GM18519 (cell line): ENCODE results near the gene NOL9.

Source experiments
- ATAC-seq: cut with Tn5 transposase; IDR thresholded peaks from one replicate; pipeline ENCODE4 v1.9.1; 2021; ENCODE audit warnings: mild to moderate bottlenecking, moderate library complexity; ENCODE audit not compliant: unreplicated experiment, low FRiP score

NOL9 gene

GRCh38 chr1:6491966-6492365, 62.3 kb downstream of the NOL9 start:
- ATAC-seq, result no peak

- no peak for ATAC-seq
Measured at GRCh38 chr1:6491480-6491962, 62.8 kb downstream of the NOL9 start, which contains the start of gene PLEKHG5. Gene PLEKHG5, minus strand, starts transcription at chr1:6491667. Its CDS starts 14,096 bp downstream, at chr1:6477571.

- ATAC-seq, result no peak
Measured at GRCh38 chr1:6491081-6491449, 63.2 kb downstream of the NOL9 start.

GRCh38 chr1:6490181-6491080, 63.9 kb downstream of the NOL9 start:
- ATAC-seq, result no peak

GRCh38 chr1:6489799-6490180, 64.5 kb downstream of the NOL9 start:
- ATAC-seq, result no peak

- ATAC-seq, result no peak
Measured at GRCh38 chr1:6489383-6489765, 64.9 kb downstream of the NOL9 start.

- ATAC-seq, result no peak
Measured at GRCh38 chr1:6488602-6489382, 65.5 kb downstream of the NOL9 start.

GRCh38 chr1:6487804-6488484, 66.4 kb downstream of the NOL9 start:
- ATAC-seq, result no peak

GRCh38 chr1:6486433-6487011, 67.8 kb downstream of the NOL9 start:
- ATAC-seq, result no peak

GRCh38 chr1:6485168-6486101, 68.9 kb downstream of the NOL9 start:
- no peak for ATAC-seq

GRCh38 chr1:6484826-6485167, 69.5 kb downstream of the NOL9 start:
- no peak for ATAC-seq

- ATAC-seq, result no peak
Measured at GRCh38 chr1:6483761-6484117, 70.6 kb downstream of the NOL9 start.

GRCh38 chr1:6483017-6483760, 71.1 kb downstream of the NOL9 start:
- no peak for ATAC-seq

- no peak for ATAC-seq
Measured at GRCh38 chr1:6481820-6482219, 72.5 kb downstream of the NOL9 start.

GRCh38 chr1:6477039-6477820, 77.1 kb downstream of the NOL9 start:
- ATAC-seq, result no peak

- no peak for ATAC-seq
Measured at GRCh38 chr1:6476483-6476882, 77.8 kb downstream of the NOL9 start.

- no peak for ATAC-seq
Measured at GRCh38 chr1:6475381-6476133, 78.8 kb downstream of the NOL9 start.
